H1 (cell line): ENCODE data around the gene CCDC81. TPM values are rescaled to one million over a fixed set of nuclear protein-coding genes. Genes with fewer than 3 reads are reported as not detected.

Source experiments
- CTCF ChIA-PET: fragments of 300-600 bp; sonication (Branson Sonifier 250); formaldehyde crosslinking; loops from one replicate; lab custom pipeline; 2021; ENCODE audit not compliant: partially characterized antibody; lab: Charles Lee
- POLR2A ChIA-PET: fragments of 300-600 bp; sonication (Branson Sonifier 250); formaldehyde crosslinking; loops from one replicate; lab custom pipeline; 2021; ENCODE audit warnings: inconsistent platforms; ENCODE audit not compliant: partially characterized antibody; lab: Charles Lee
- DNase-seq, 2 experiments: peaks; one replicate each; pipeline versions ENCODE4 v3.0.0 to v3.0.0-alpha.2; 2010 to 2022; ENCODE audit warnings: low spot score in 2 of 2, low read depth in 1 of 2, mixed read lengths in 1 of 2
- FAIRE-seq: peaks from 2 replicates; lab custom pipeline; 2011; peaks lifted over from hg19 to GRCh38; lab: Jason Lieb, UNC
- H2AFZ ChIP-seq: 2 replicates; pipeline ENCODE4 v1.8.1; 2012; ENCODE audit warnings: low read length, inconsistent platforms
- H2AK5ac ChIP-seq: 2 replicates; pipeline ENCODE4 v1.6.1; 2013; ENCODE audit warnings: low read depth, low read length
- H2BK120ac ChIP-seq: replicated peaks from 2 replicates; pipeline ENCODE3; 2013; ENCODE audit warnings: low read depth, low read length, inconsistent platforms
- H2BK12ac ChIP-seq: 2 replicates; pipeline ENCODE4 v1.6.1; 2013; ENCODE audit warnings: low read depth, low read length
- H2BK15ac ChIP-seq: 2 replicates; pipeline ENCODE4 v1.6.1; 2013; ENCODE audit warnings: low read length
- H2BK20ac ChIP-seq: 2 replicates; pipeline ENCODE4 v1.6.1; 2013; ENCODE audit warnings: low read length
- H2BK5ac ChIP-seq: 2 replicates; pipeline ENCODE4 v1.6.1; 2013; ENCODE audit warnings: low read depth, low read length
- H3K14ac ChIP-seq: 2 replicates; pipeline ENCODE4 v1.6.1; 2013; ENCODE audit warnings: inconsistent platforms; ENCODE audit not compliant: insufficient read length
- H3K18ac ChIP-seq: 2 replicates; pipeline ENCODE4 v1.6.1; 2013; ENCODE audit warnings: low read length; ENCODE audit errors: extremely low read depth
- H3K23ac ChIP-seq: 2 replicates; pipeline ENCODE4 v1.6.1; 2013; ENCODE audit warnings: inconsistent platforms; ENCODE audit not compliant: insufficient read length
- H3K23me2 ChIP-seq: 2 replicates; pipeline ENCODE4 v1.6.1; 2013; ENCODE audit warnings: low read depth, low read length
- H3K27ac ChIP-seq: 2 replicates; pipeline ENCODE4 v1.6.1; 2011; ENCODE audit warnings: low read depth, low read length, inconsistent platforms
- H3K27me3 ChIP-seq, 4 experiments: replicated peaks in 1 of 4; 1 replicate in 1 of 4; 2 replicates in 3 of 4; pipeline versions ENCODE4 v1.6.1 to v1.8.1; 2011 to 2013; ENCODE audit warnings: low read length in 3 of 4, mild to moderate bottlenecking in 3 of 4, inconsistent platforms in 2 of 4, mixed read lengths in 2 of 4, moderate library complexity in 1 of 4; ENCODE audit not compliant: control insufficient read depth in 3 of 4, insufficient read depth in 3 of 4; ENCODE audit errors: extremely low read depth in 1 of 4
- H3K36me3 ChIP-seq, 4 experiments: 2 replicates each; pipeline versions ENCODE4 v1.6.1 to v1.8.1; 2011 to 2013; ENCODE audit warnings: mild to moderate bottlenecking in 4 of 4, low read length in 3 of 4, moderate library complexity in 2 of 4, control low read depth in 1 of 4, inconsistent platforms in 1 of 4; ENCODE audit not compliant: insufficient read depth in 4 of 4, control insufficient read depth in 2 of 4
- H3K4ac ChIP-seq: replicated peaks from 2 replicates; pipeline ENCODE3; 2013; ENCODE audit warnings: low read length, low read depth, mixed read lengths, inconsistent platforms; ENCODE audit not compliant: insufficient read length
- H3K4me1 ChIP-seq, 4 experiments: replicated peaks in 1 of 4; 1 replicate in 1 of 4; 2 replicates in 3 of 4; pipeline versions ENCODE4 v1.6.1 to v1.8.1; 2011 to 2013; ENCODE audit warnings: low read length in 3 of 4, inconsistent platforms in 2 of 4, mixed read lengths in 1 of 4; ENCODE audit not compliant: insufficient read depth in 4 of 4, control insufficient read depth in 3 of 4
- H3K4me2 ChIP-seq, 2 experiments: 2 replicates each; pipeline versions ENCODE4 v1.6.1 to v1.8.1; 2011 to 2013; ENCODE audit warnings: low read depth in 2 of 2, low read length in 2 of 2, control low read depth in 1 of 2, inconsistent platforms in 1 of 2, mild to moderate bottlenecking in 1 of 2; ENCODE audit not compliant: insufficient read depth in 1 of 2
- H3K4me3 ChIP-seq, 4 experiments: fragments of 200-600, 300-600 bp in 1 of 4; sonication (generic), shearing (Covaris generic), sonication (Bioruptor Twin) in 1 of 4; 2 replicates each; pipeline versions ENCODE4 v1.5.1 to v1.8.1; 2011 to 2016; ENCODE audit warnings: low read length in 4 of 4, low read depth in 3 of 4, control low read depth in 2 of 4, inconsistent platforms in 2 of 4, mild to moderate bottlenecking in 2 of 4, mixed read lengths in 1 of 4, moderate library complexity in 1 of 4; ENCODE audit not compliant: insufficient read depth in 2 of 4; ENCODE audit errors: extremely low read depth in 1 of 4
- H3K56ac ChIP-seq: replicated peaks from 2 replicates; pipeline ENCODE3; 2013; ENCODE audit warnings: low read depth, mild to moderate bottlenecking, mixed read lengths, low read length, inconsistent platforms; ENCODE audit not compliant: insufficient read length
- H3K79me1 ChIP-seq: 2 replicates; pipeline ENCODE4 v1.6.1; 2013; ENCODE audit warnings: low read depth, low read length, control low read depth
- H3K79me2 ChIP-seq, 2 experiments: 2 replicates each; pipeline versions ENCODE4 v1.6.1 to v1.8.1; 2012 to 2013; ENCODE audit warnings: low read length in 2 of 2, mild to moderate bottlenecking in 2 of 2, inconsistent platforms in 1 of 2; ENCODE audit not compliant: insufficient read depth in 2 of 2, control insufficient read depth in 1 of 2
- H3K9ac ChIP-seq, 4 experiments: replicated peaks in 1 of 4; 1 replicate in 1 of 4; 2 replicates in 3 of 4; pipeline versions ENCODE4 v1.6.1 to v1.8.1; 2011 to 2013; ENCODE audit warnings: low read depth in 3 of 4, low read length in 3 of 4, control low read depth in 2 of 4, mild to moderate bottlenecking in 2 of 4, moderate library complexity in 2 of 4, inconsistent platforms in 1 of 4; ENCODE audit errors: extremely low read depth in 1 of 4
- H3K9me3 ChIP-seq, 2 experiments: 2 replicates each; pipeline versions ENCODE4 v1.6.1 to v1.8.1; 2012 to 2013; ENCODE audit warnings: mild to moderate bottlenecking in 2 of 2, moderate library complexity in 2 of 2, control low read depth in 1 of 2, inconsistent platforms in 1 of 2, low read depth in 1 of 2, low read length in 1 of 2, mixed read lengths in 1 of 2; ENCODE audit not compliant: insufficient read depth in 2 of 2
- H4K20me1 ChIP-seq, 2 experiments: replicated peaks in 1 of 2; 2 replicates each; pipeline versions ENCODE3 to v1.8.1; 2011 to 2013; ENCODE audit warnings: inconsistent platforms in 2 of 2, low read length in 2 of 2, mild to moderate bottlenecking in 1 of 2; ENCODE audit not compliant: insufficient read depth in 2 of 2, control insufficient read depth in 1 of 2
- H4K5ac ChIP-seq: 2 replicates; pipeline ENCODE4 v1.6.1; 2013; ENCODE audit warnings: low read length, low read depth, mixed read lengths, inconsistent platforms; ENCODE audit not compliant: insufficient read length
- H4K8ac ChIP-seq: 2 replicates; pipeline ENCODE4 v1.8.0; 2013; ENCODE audit warnings: mild to moderate bottlenecking, moderate library complexity, low read length, inconsistent platforms; ENCODE audit not compliant: insufficient read depth; ENCODE audit errors: extremely low read depth
- H4K91ac ChIP-seq: replicated peaks from 2 replicates; pipeline ENCODE3; 2013; ENCODE audit warnings: low read length, mixed read lengths, inconsistent platforms; ENCODE audit not compliant: insufficient read length
- CEBPB ChIP-seq: IDR thresholded peaks from 2 replicates; pipeline ENCODE4 v1.6.1; 2012; ENCODE audit warnings: low read depth, low read length
- EP300 ChIP-seq, 2 experiments: IDR thresholded peaks; 1 replicate in 1 of 2; 2 replicates in 1 of 2; pipeline ENCODE4 v1.6.1; 2011 to 2012; ENCODE audit warnings: low read depth in 2 of 2, low read length in 2 of 2, mild to moderate bottlenecking in 2 of 2, borderline replicate concordance in 1 of 2, inconsistent platforms in 1 of 2, moderate library complexity in 1 of 2
- HDAC6 ChIP-seq: IDR thresholded peaks from one replicate; pipeline ENCODE4 v1.7.1; 2012; ENCODE audit warnings: low read depth, mild to moderate bottlenecking, inconsistent platforms, low read length, moderate library complexity
- RAD21 ChIP-seq, 2 experiments: IDR thresholded peaks in 1 of 2; conservative IDR thresholded peaks in 1 of 2; 2 replicates each; pipeline ENCODE4 v1.6.1; 2011; ENCODE audit warnings: low read depth in 2 of 2, low read length in 2 of 2, improper control_type of control experiment in 1 of 2, inconsistent platforms in 1 of 2, mild to moderate bottlenecking in 1 of 2, moderate library complexity in 1 of 2
- SAP30 ChIP-seq: fragments of 300-600 bp; sonication (generic); IDR thresholded peaks from 2 replicates; pipeline ENCODE4 v1.7.1; 2012; ENCODE audit warnings: low read length, moderate library complexity, mild to moderate bottlenecking, inconsistent platforms; ENCODE audit not compliant: insufficient read depth, insufficient replicate concordance
- TAF1 ChIP-seq: IDR thresholded peaks from 2 replicates; pipeline ENCODE4 v1.6.1; 2011; ENCODE audit warnings: mild to moderate bottlenecking, low read depth, low read length
- WGBS, 2 experiments: shearing (Covaris generic) in 1 of 2; methylation state at CpG; one replicate each; pipeline versions ENCODE4 v1.1.6 to v1.1.7; 2013 to 2015; ENCODE audit warnings: low lambda C conversion rate in 2 of 2, mixed read lengths in 2 of 2, inconsistent platforms in 1 of 2, low coverage in 1 of 2, missing lambda C conversion rate in 1 of 2; ENCODE audit not compliant: insufficient replicate concordance in 2 of 2, insufficient coverage in 1 of 2, insufficient read length in 1 of 2; ENCODE audit errors: extremely low coverage in 1 of 2, missing lambda C conversion rate in 1 of 2; 5-methylcytosine and 5-hydroxymethylcytosine counted together
- polyA plus RNA-seq, 7 experiments: library from polyadenylated mRNA; depleted of rRNA in 3 of 7; stranded (reverse) in 5 of 7; unstranded in 2 of 7; fragments of >200 nt in 5 of 7; fragments of 200-250 nt in 2 of 7; gene quantifications; 1 replicate in 5 of 7; 2 replicates in 1 of 7; 4 replicates in 1 of 7; pipeline versions ENCODE4 v1.2.1 to v1.2.3, GENCODE V29; 2011 to 2013; ENCODE audit warnings: missing spikeins in 2 of 7, mixed read lengths in 2 of 7
- total RNA-seq: library from RNA; stranded (reverse); fragmentation: NEBNext Ultra II Directional; extraction: Animal tissue kit (Norgen Biotek cat#: 25700); gene quantifications from 2 replicates; pipeline ENCODE4 v1.2.1, GENCODE V29; 2021
- TF ChIP-seq, protein P1 (sequence below): IDR thresholded peaks from 2 replicates; pipeline ENCODE4 v1.6.1; 2011; ENCODE audit warnings: low read depth, mild to moderate bottlenecking, low read length; ENCODE audit not compliant: insufficient read depth

CCDC81 gene
- total and polyA plus RNA-seq, 2 of the 8 experiments (the other 6 are each of a cell fraction or from before 2014, with no cell fraction given): 0.30 to 0.58 TPM

DNA sequence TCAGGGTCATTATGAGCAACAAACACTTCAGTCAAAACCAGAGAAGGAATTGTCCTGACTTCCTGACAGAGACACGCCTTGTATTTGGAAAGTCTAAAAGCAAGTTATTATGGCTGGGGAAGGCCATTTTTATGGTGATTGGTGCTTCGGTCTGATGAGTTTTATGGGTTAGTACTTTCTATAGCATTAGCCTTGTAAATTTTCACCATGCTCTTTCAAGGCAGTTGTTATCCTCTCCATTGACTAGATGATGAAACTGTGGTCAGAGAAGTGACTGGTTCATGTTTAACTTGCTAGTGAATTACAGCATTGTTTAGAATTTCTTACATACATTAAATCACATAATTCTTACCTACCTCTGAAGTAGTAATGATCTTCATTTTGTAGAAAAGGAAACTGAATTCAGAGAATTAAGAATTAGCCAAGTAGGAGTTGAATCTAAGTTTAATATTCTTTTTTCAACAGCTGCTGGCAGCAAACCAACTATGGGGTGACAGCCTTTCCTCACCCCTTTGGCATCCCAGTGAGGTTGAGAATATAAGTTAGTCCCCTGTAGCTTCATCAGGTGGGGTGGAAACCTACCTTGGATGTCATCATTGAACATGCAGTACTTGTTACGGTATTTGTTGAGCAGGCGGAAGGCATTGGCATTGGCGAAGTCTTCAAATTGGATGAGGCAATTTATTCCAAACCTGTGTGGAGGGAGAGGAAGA lies 90.0 kb downstream of the CCDC81 start:
- TF ChIP-seq HDAC6: no peak
- no peak for TF ChIP-seq CEBPB
- no peak for TF ChIP-seq RAD21 (IDR thresholded peaks at IDR 0.05 in 1 of 2, conservative IDR thresholded peaks at IDR 0.05 in 1 of 2; ENCODE audit: low read depth in 2 of 2, low read length in 2 of 2)
- TF ChIP-seq TAF1: no peak
- TF ChIP-seq SAP30: no peak
- no peak for TF ChIP-seq EP300 (IDR thresholded peaks at IDR 0.05; ENCODE audit: borderline replicate concordance in 1 of 2, low read depth in 2 of 2, low read length in 2 of 2)
- TF ChIP-seq, protein P1, sequence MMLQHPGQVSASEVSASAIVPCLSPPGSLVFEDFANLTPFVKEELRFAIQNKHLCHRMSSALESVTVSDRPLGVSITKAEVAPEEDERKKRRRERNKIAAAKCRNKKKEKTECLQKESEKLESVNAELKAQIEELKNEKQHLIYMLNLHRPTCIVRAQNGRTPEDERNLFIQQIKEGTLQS: no peak
- POLR2A ChIA-PET: no interaction called here

More for the DNA sequence above, 90.0 kb downstream of the CCDC81 start:
- H2BK120ac ChIP-seq: no peak overlapping the region
- no peak overlapping the region for H2AK5ac ChIP-seq
- no peaks in the 10 kb centered on the region for H3K36me3 ChIP-seq
- no peak overlapping the region for H4K8ac ChIP-seq
- H3K18ac ChIP-seq: no peak overlapping the region
- H3K79me1 ChIP-seq: no peaks in the 10 kb centered on the region
- no peak for DNase-seq
- no peak overlapping the region for H3K23ac ChIP-seq
- H3K9me3 ChIP-seq: no peaks in the 10 kb centered on the region
- no peak overlapping the region for H2BK5ac ChIP-seq
- no peak overlapping the region for H3K4me3 ChIP-seq
- H3K56ac ChIP-seq: no peak overlapping the region
- H4K20me1 ChIP-seq: peaks cover 0 to 1% of the 10 kb centered on the region in 2 experiments
- H2BK12ac ChIP-seq: no peak overlapping the region
- H3K14ac ChIP-seq: no peak overlapping the region
- no peak overlapping the region for H4K91ac ChIP-seq
- H3K27ac ChIP-seq: no peak overlapping the region
- no peak overlapping the region for H2BK15ac ChIP-seq
- H3K4me2 ChIP-seq: no peak overlapping the region
- peaks cover 3% of the 10 kb centered on the region; the same call in 1 of the 2 replicates for H3K23me2 ChIP-seq
- no peaks in the 10 kb centered on the region for H3K27me3 ChIP-seq
- CTCF ChIA-PET: interaction anchor here (0.9 to 2.4 kb wide), 3 partner anchors 15 to 144 kb away, joined by 3 to 10 read pairs (median 3); no protein-coding TSS in a partner anchor
- H2AFZ ChIP-seq: no peak overlapping the region
- 95% methylated on average over 5 of the region's 5 CpGs; no CpG with 5 or more reads in 1 of the 2 experiments for WGBS, 2 experiments
- H3K79me2 ChIP-seq: no peaks in the 10 kb centered on the region
- H3K4ac ChIP-seq: no peak overlapping the region
- no peak for FAIRE-seq
- no peaks in the 10 kb centered on the region; a peak in 1 of 7 replicates for H3K4me1 ChIP-seq
- no peak overlapping the region for H4K5ac ChIP-seq
- H3K9ac ChIP-seq: no peak overlapping the region
- H2BK20ac ChIP-seq: no peak overlapping the region
